HEK293 (cell line): Measurements from ENCODE around the gene MAP3K5.
A peak's percentile ranks its signal among the peaks of the same experiment; 100 is the strongest.

Source experiments
- CTCF ChIA-PET: fragments of 350-600 bp; formaldehyde crosslinking; extraction: SDS; loops from one replicate; lab custom pipeline; 2021; ENCODE audit warnings: antibody characterized with exemption; lab: Yijun Ruan, JAX
- POLR2A ChIA-PET: fragments of 300-600 bp; formaldehyde crosslinking; extraction: SDS; loops from one replicate; lab custom pipeline; 2020; ENCODE audit warnings: antibody characterized with exemption, inconsistent platforms; lab: Yijun Ruan, JAX
- H3K27ac ChIP-seq: fragments of 200-500 bp; sonication (Bioruptor generic); 2 replicates; pipeline ENCODE4 v1.5.1; 2014; ENCODE audit warnings: low read depth, low read length, control low read depth, inconsistent platforms; ENCODE audit errors: extremely low read depth
- H3K36me3 ChIP-seq, 2 experiments: fragments of 200-500 bp in 1 of 2; sonication (Bioruptor generic) in 1 of 2; 1 replicate in 1 of 2; 2 replicates in 1 of 2; pipeline ENCODE4 v1.5.1; 2014 to 2017; ENCODE audit warnings: inconsistent platforms in 2 of 2, low read length in 2 of 2; ENCODE audit not compliant: control insufficient read depth in 2 of 2, insufficient read depth in 1 of 2
- H3K4me1 ChIP-seq: fragments of 200-500 bp; sonication (Bioruptor generic); 2 replicates; pipeline ENCODE4 v1.5.1; 2014; ENCODE audit warnings: mild to moderate bottlenecking, low read length, inconsistent platforms; ENCODE audit not compliant: control insufficient read depth, insufficient read depth
- H3K4me3 ChIP-seq: 2 replicates; pipeline ENCODE4 v1.5.1; 2011; ENCODE audit warnings: low read depth, mild to moderate bottlenecking, control low read depth, low read length, moderate library complexity
- H3K9me3 ChIP-seq: fragments of 200-500 bp; sonication (Bioruptor generic); 2 replicates; pipeline ENCODE4 v1.5.1; 2014; ENCODE audit warnings: low read depth, low read length, inconsistent platforms; ENCODE audit not compliant: control insufficient read depth, insufficient read depth
- CTCF ChIP-seq: fragments of 450-650 bp; formaldehyde crosslinking; IDR thresholded peaks from 2 replicates; pipeline ENCODE4 v1.5.1; 2016; ENCODE audit warnings: missing biosample characterization, missing genetic modification characterization
- GLI2 ChIP-seq: fragments of 450-650 bp; formaldehyde crosslinking; IDR thresholded peaks from 2 replicates; pipeline ENCODE4; 2017; ENCODE audit warnings: missing biosample characterization, missing genetic modification characterization, low read depth, borderline replicate concordance
- GLIS1 ChIP-seq: fragments of 450-650 bp; formaldehyde crosslinking; IDR thresholded peaks from 2 replicates; pipeline ENCODE4 v1.5.1; 2016; ENCODE audit warnings: missing biosample characterization, missing genetic modification characterization
- OSR2 ChIP-seq: fragments of 450-650 bp; formaldehyde crosslinking; IDR thresholded peaks from 2 replicates; pipeline ENCODE4 v1.5.1; 2016; ENCODE audit warnings: missing biosample characterization, missing genetic modification characterization
- PRDM6 ChIP-seq: fragments of 450-650 bp; formaldehyde crosslinking; IDR thresholded peaks from 2 replicates; pipeline ENCODE4 v1.5.1; 2017; ENCODE audit warnings: missing biosample characterization, missing genetic modification characterization
- SP3 ChIP-seq: fragments of 450-650 bp; formaldehyde crosslinking; IDR thresholded peaks from 2 replicates; pipeline ENCODE4 v1.5.1; 2016; ENCODE audit warnings: missing biosample characterization, missing genetic modification characterization
- ZBTB11 ChIP-seq: fragments of 450-650 bp; formaldehyde crosslinking; conservative IDR thresholded peaks from 2 replicates; pipeline ENCODE4 v1.5.1; 2016; ENCODE audit warnings: low read depth, missing biosample characterization, missing genetic modification characterization
- ZNF174 ChIP-seq: fragments of 450-650 bp; formaldehyde crosslinking; IDR thresholded peaks from 2 replicates; pipeline ENCODE4 v1.5.0; 2017; ENCODE audit warnings: missing biosample characterization, mild to moderate bottlenecking, missing genetic modification characterization
- ZNF2 ChIP-seq: fragments of 450-650 bp; formaldehyde crosslinking; IDR thresholded peaks from 2 replicates; pipeline ENCODE4 v1.5.1; 2016; ENCODE audit warnings: missing biosample characterization, missing genetic modification characterization
- ZNF274 ChIP-seq, 2 experiments: fragments of 200-500 bp in 1 of 2; fragments of 450-650 bp in 1 of 2; sonication (Bioruptor generic) in 1 of 2; formaldehyde crosslinking in 1 of 2; IDR thresholded peaks; 2 replicates each; pipeline versions ENCODE4 v1.5.1 to v1.6.1; 2014 to 2016; ENCODE audit warnings: borderline replicate concordance in 1 of 2, inconsistent platforms in 1 of 2, low read length in 1 of 2, missing biosample characterization in 1 of 2, missing genetic modification characterization in 1 of 2
- ZNF366 ChIP-seq: fragments of 450-650 bp; formaldehyde crosslinking; conservative IDR thresholded peaks from 2 replicates; pipeline ENCODE4 v1.5.1; 2016; ENCODE audit warnings: missing biosample characterization, missing genetic modification characterization
- ZNF37A ChIP-seq: fragments of 450-650 bp; IDR thresholded peaks from 2 replicates; pipeline ENCODE4 v1.5.1; 2018; ENCODE audit warnings: missing biosample characterization, missing genetic modification characterization
- ZNF514 ChIP-seq: fragments of 450-650 bp; formaldehyde crosslinking; IDR thresholded peaks from 2 replicates; pipeline ENCODE4 v1.5.1; 2016; ENCODE audit warnings: missing biosample characterization, missing genetic modification characterization
- ZNF580 ChIP-seq: fragments of 450-650 bp; formaldehyde crosslinking; IDR thresholded peaks from 2 replicates; pipeline ENCODE4 v1.5.1; 2016; ENCODE audit warnings: missing biosample characterization, missing genetic modification characterization
- ZNF701 ChIP-seq: fragments of 450-650 bp; formaldehyde crosslinking; IDR thresholded peaks from 2 replicates; pipeline ENCODE4 v1.5.1; 2016; ENCODE audit warnings: missing biosample characterization, missing genetic modification characterization
- ZNF707 ChIP-seq: fragments of 450-650 bp; formaldehyde crosslinking; IDR thresholded peaks from 2 replicates; pipeline ENCODE4 v1.5.1; 2016; ENCODE audit warnings: missing biosample characterization, missing genetic modification characterization
- ZNF777 ChIP-seq: fragments of 450-650 bp; formaldehyde crosslinking; IDR thresholded peaks from 2 replicates; pipeline ENCODE4 v1.5.1; 2017; ENCODE audit warnings: missing biosample characterization, missing genetic modification characterization, borderline replicate concordance
- ZSCAN18 ChIP-seq: fragments of 450-650 bp; formaldehyde crosslinking; IDR thresholded peaks from 2 replicates; pipeline ENCODE4 v1.5.1; 2016; ENCODE audit warnings: missing biosample characterization, missing genetic modification characterization
- ZSCAN30 ChIP-seq: fragments of 450-650 bp; IDR thresholded peaks from 2 replicates; pipeline ENCODE4 v1.5.1; 2018; ENCODE audit warnings: missing biosample characterization, mild to moderate bottlenecking, missing genetic modification characterization, moderate library complexity
- TF ChIP-seq, protein P1 (sequence below): fragments of 450-650 bp; formaldehyde crosslinking; IDR thresholded peaks from 2 replicates; pipeline ENCODE4 v1.5.1; 2016; ENCODE audit warnings: missing biosample characterization, missing genetic modification characterization
- TF ChIP-seq, protein P2 (sequence below): fragments of 450-650 bp; formaldehyde crosslinking; IDR thresholded peaks from 2 replicates; pipeline ENCODE4 v1.5.1; 2017; ENCODE audit warnings: missing biosample characterization, missing genetic modification characterization

Gene MAP3K5

DNA sequence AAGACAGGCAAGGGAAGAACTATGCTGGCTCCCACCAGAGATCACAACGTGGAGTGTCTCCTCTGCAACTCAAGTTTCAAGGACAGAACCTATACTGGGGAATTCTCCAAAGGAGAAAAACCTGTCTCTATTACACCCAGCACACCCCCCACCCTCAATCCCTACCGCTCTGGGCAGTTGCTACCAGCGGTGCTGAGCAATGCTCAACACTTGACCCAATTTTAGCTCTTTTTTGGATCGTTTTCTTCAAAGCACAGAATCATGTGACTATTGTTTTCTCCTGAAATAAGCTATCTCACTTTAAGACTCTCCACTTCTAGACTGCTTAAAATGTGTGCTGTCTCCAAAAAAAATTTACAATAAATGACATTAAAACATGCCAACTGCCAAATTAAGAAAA, 265.3 kb downstream of the MAP3K5 start:
- CTCF ChIA-PET: interaction anchor here (0.9 to 3.2 kb wide), 5 partner anchors 8 to 210 kb away, joined by 3 to 14 read pairs (median 3); no protein-coding TSS in a partner anchor
- Histone ChIP-seq H3K9me3 (no peaks in the 10 kb centered on the region), H3K4me1 (peaks cover 28% of the 10 kb centered on the region), H3K27ac (no peak overlapping the region), H3K36me3 (no peaks in the 10 kb centered on the region), H3K4me3 (no peak overlapping the region)
- POLR2A ChIA-PET: no interaction called here
- TF ChIP-seq GLI2 (tag by site-specific recombination): no peak
- TF ChIP-seq ZNF274 (IDR thresholded peaks at IDR 0.05; ENCODE audit: low read length): no peak
- TF ChIP-seq ZNF274 (tag by site-specific recombination; IDR thresholded peaks at IDR 0.05; ENCODE audit: borderline replicate concordance): no peak
- TF ChIP-seq ZNF707 (tag by site-specific recombination): no peak
- TF ChIP-seq GLIS1 (tag by site-specific recombination): no peak
- TF ChIP-seq OSR2 (tag by site-specific recombination): no peak
- no peak for TF ChIP-seq SP3
- TF ChIP-seq ZNF580 (tag by site-specific recombination): no peak
- TF ChIP-seq ZSCAN18 (tag by site-specific recombination): no peak
- TF ChIP-seq ZNF37A: no peak
- TF ChIP-seq ZNF2: no peak
- TF ChIP-seq ZNF514 (tag by site-specific recombination): no peak
- TF ChIP-seq ZNF366: no peak
- no peak for TF ChIP-seq ZNF701 (tag by site-specific recombination)

- POLR2A ChIA-PET: interaction anchor here (1.1 kb wide), 1 partner anchor 24 kb away, joined by 3 read pairs; the partner anchor contains the start of gene MAP7
- Histone ChIP-seq H3K4me1 (peaks cover 28% of the 10 kb centered on the region), H3K27ac (no peak overlapping the region), H3K4me3 (no peak overlapping the region), H3K36me3 (no peaks in the 10 kb centered on the region), H3K9me3 (no peaks in the 10 kb centered on the region)
- CTCF ChIA-PET: interaction anchor here (0.8 to 3.2 kb wide), 5 partner anchors 7 to 209 kb away, joined by 3 to 14 read pairs (median 3); no protein-coding TSS in a partner anchor
- TF ChIP-seq ZNF174 (tag by site-specific recombination) (no peak), ZNF777 (tag by site-specific recombination) (no peak), ZNF274 (IDR thresholded peaks at IDR 0.05; ENCODE audit: low read length) (no peak), ZNF274 (tag by site-specific recombination; IDR thresholded peaks at IDR 0.05; ENCODE audit: borderline replicate concordance) (no peak), ZNF580 (tag by site-specific recombination) (no peak), ZSCAN30 (peak; percentile 71; the same call in 1 of the 2 replicates), PRDM6 (no peak), CTCF (tag by site-specific recombination) (peak; percentile 71), ZBTB11 (tag by site-specific recombination) (no peak)
- TF ChIP-seq, protein P1, sequence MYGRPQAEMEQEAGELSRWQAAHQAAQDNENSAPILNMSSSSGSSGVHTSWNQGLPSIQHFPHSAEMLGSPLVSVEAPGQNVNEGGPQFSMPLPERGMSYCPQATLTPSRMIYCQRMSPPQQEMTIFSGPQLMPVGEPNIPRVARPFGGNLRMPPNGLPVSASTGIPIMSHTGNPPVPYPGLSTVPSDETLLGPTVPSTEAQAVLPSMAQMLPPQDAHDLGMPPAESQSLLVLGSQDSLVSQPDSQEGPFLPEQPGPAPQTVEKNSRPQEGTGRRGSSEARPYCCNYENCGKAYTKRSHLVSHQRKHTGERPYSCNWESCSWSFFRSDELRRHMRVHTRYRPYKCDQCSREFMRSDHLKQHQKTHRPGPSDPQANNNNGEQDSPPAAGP (tag by site-specific recombination): no peak
- TF ChIP-seq, protein P2, sequence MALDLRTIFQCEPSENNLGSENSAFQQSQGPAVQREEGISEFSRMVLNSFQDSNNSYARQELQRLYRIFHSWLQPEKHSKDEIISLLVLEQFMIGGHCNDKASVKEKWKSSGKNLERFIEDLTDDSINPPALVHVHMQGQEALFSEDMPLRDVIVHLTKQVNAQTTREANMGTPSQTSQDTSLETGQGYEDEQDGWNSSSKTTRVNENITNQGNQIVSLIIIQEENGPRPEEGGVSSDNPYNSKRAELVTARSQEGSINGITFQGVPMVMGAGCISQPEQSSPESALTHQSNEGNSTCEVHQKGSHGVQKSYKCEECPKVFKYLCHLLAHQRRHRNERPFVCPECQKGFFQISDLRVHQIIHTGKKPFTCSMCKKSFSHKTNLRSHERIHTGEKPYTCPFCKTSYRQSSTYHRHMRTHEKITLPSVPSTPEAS (tag by site-specific recombination): peak; percentile 38
Measured at GRCh38 chr6:136526196-136526930, 265.9 kb downstream of the MAP3K5 start.
